Measurements from ENCODE around the gene HNRNPA2B1. TPM values are rescaled to one million over a fixed set of nuclear protein-coding genes. Genes with fewer than 3 reads are reported as not detected.

HNRNPA2B1 gene
- total RNA-seq, 2 donors from 2014 or later = 913 to 1,007 TPM

DNA sequence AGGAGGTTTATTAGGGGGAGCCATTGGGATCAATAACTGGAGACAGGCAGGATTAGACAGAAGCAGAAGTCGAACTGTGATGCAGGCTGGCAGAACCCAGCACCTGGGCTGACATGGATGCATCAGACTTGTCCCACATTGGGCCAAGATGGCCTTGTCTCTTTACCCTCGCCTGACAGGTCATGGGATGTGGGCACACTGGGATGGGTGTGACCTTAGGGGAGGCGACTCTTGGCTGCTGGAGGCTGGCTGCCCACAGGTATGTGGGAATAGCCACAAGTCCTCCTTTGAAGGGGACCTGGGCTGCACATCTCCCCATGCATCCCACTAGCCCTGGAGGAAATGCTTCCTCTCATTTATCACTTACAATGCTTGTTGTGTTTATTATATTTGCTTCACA lies 31.3 kb downstream of the HNRNPA2B1 start:
- Mint-ChIP-seq H3K27ac (no peak overlapping the region), H3K4me1 (peaks cover 27% of the 10 kb centered on the region), H3K36me3 (ENCODE audit: low read depth) (peaks cover 24% of the 10 kb centered on the region), H3K9me3 (peaks cover 14% of the 10 kb centered on the region), H3K4me3 (no peak overlapping the region), H3K27me3 (ENCODE audit: insufficient read depth) (no peaks in the 10 kb centered on the region)
- 77 to 88% methylated on average over 2 to 3 of the region's 3 CpGs for WGBS, 2 experiments (ENCODE audit: insufficient coverage in 1 of 2, insufficient read length in 1 of 2)
- no peak for DNase-seq
- Histone ChIP-seq H3K9ac (ENCODE audit: extremely low read depth, low read length, poor library complexity, severe bottlenecking) (no peak overlapping the region), H3K27me3 (ENCODE audit: control insufficient read depth, insufficient read depth, low read length, poor library complexity, severe bottlenecking) (no peaks in the 10 kb centered on the region), H3K4me3 (ENCODE audit: low read length) (no peak overlapping the region), H3K27ac (ENCODE audit: low read depth, low read length) (no peak overlapping the region), H3K9me3 (ENCODE audit: control insufficient read depth, low read length) (peaks cover 12% of the 10 kb centered on the region), H3K4me1 (ENCODE audit: control insufficient read depth, insufficient read depth, low read length) (no peaks in the 10 kb centered on the region), H3K36me3 (ENCODE audit: control insufficient read depth, insufficient read depth, low read length) (peaks cover 12% of the 10 kb centered on the region)
- TF ChIP-seq, protein P1, sequence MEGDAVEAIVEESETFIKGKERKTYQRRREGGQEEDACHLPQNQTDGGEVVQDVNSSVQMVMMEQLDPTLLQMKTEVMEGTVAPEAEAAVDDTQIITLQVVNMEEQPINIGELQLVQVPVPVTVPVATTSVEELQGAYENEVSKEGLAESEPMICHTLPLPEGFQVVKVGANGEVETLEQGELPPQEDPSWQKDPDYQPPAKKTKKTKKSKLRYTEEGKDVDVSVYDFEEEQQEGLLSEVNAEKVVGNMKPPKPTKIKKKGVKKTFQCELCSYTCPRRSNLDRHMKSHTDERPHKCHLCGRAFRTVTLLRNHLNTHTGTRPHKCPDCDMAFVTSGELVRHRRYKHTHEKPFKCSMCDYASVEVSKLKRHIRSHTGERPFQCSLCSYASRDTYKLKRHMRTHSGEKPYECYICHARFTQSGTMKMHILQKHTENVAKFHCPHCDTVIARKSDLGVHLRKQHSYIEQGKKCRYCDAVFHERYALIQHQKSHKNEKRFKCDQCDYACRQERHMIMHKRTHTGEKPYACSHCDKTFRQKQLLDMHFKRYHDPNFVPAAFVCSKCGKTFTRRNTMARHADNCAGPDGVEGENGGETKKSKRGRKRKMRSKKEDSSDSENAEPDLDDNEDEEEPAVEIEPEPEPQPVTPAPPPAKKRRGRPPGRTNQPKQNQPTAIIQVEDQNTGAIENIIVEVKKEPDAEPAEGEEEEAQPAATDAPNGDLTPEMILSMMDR (conservative IDR thresholded peaks at IDR 0.05) = no peak

DNA sequence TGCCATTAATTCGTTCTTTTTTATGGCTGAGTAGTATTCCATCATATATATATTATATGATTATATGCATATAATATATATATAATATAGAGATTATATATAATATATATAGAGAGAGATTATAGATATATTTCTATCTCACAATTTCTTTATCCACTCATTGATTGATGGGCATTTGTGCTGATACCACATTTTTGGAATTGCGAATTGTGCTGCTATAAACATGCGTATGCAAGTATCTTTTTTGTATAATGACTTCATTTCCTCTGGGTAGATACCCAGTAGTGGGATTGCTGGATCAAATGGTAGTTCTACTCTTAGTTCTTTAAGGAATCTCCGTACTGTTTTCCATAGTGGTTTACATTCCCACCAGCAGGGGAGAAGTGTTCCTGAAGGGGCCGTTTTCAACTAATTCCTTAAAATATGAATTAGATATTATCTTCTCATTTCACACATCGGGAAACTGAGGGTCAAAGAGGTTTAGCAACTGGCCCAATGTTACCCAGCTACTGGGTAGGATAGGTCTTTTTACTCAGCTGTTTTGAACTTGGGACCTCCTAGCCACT lies 32.0 kb downstream of the HNRNPA2B1 start:
- WGBS, 2 experiments (ENCODE audit: insufficient coverage in 1 of 2, insufficient read length in 1 of 2) = 80 to 85% methylated on average over 1 to 5 of the region's 6 CpGs
- Histone ChIP-seq H3K9ac (ENCODE audit: extremely low read depth, low read length, poor library complexity, severe bottlenecking) (no peak overlapping the region), H3K27ac (ENCODE audit: low read depth, low read length) (no peak overlapping the region), H3K4me1 (ENCODE audit: control insufficient read depth, insufficient read depth, low read length) (no peaks in the 10 kb centered on the region), H3K9me3 (ENCODE audit: control insufficient read depth, low read length) (peaks cover 12% of the 10 kb centered on the region), H3K36me3 (ENCODE audit: control insufficient read depth, insufficient read depth, low read length) (peaks cover 12% of the 10 kb centered on the region), H3K4me3 (ENCODE audit: low read length) (no peak overlapping the region), H3K27me3 (ENCODE audit: control insufficient read depth, insufficient read depth, low read length, poor library complexity, severe bottlenecking) (no peaks in the 10 kb centered on the region)
- no peak overlapping the region for H3K27ac Mint-ChIP-seq
- H3K4me3 Mint-ChIP-seq = no peak overlapping the region
- peaks cover 21% of the 10 kb centered on the region for H3K4me1 Mint-ChIP-seq
- H3K27me3 Mint-ChIP-seq (ENCODE audit: insufficient read depth) = no peaks in the 10 kb centered on the region
- DNase-seq = no peak
- TF ChIP-seq, protein P1 (conservative IDR thresholded peaks at IDR 0.05) = peak; percentile 66
- peaks cover 19% of the 10 kb centered on the region for H3K36me3 Mint-ChIP-seq (ENCODE audit: low read depth)
- peaks cover 14% of the 10 kb centered on the region for H3K9me3 Mint-ChIP-seq

DNA sequence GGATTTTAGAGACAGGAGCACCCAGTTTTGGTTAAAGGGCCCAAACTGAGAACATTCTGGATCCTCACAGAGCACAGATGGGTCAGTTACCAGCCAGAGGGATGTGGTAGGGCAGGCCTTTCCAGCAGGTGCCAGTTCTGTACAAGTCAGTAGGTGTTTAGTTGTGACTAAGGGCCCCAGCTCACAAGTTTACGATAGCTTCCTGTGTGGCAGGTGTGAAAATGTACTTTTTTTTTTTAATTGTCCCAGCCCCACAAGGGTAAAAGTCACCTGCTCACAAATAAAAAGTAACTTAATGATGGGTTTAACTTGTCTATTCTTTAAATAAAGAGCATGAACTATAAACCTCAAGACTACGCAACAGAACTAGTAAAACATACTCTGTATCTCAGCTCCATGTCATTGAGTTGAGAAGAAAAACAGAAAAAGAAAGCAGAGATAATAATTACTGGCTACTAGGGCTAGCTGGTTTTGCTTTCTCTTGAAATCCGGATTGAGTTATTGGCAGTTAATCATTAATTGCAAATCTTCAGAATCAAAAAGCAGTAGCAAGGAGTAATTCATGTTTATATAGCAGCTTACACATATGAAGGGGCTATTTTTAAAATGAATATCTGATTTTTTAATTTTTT lies 33.1 kb downstream of the HNRNPA2B1 start:
- no peak overlapping the region for H3K4me3 Mint-ChIP-seq
- 93 to 96% methylated on average over 2 to 3 of the region's 3 CpGs for WGBS, 2 experiments (ENCODE audit: insufficient coverage in 1 of 2, insufficient read length in 1 of 2)
- DNase-seq = no peak
- H3K27me3 Mint-ChIP-seq (ENCODE audit: insufficient read depth) = no peaks in the 10 kb centered on the region
- Histone ChIP-seq H3K4me1 (ENCODE audit: control insufficient read depth, insufficient read depth, low read length) (no peaks in the 10 kb centered on the region), H3K4me3 (ENCODE audit: low read length) (no peak overlapping the region), H3K36me3 (ENCODE audit: control insufficient read depth, insufficient read depth, low read length) (peaks cover 12% of the 10 kb centered on the region), H3K27me3 (ENCODE audit: control insufficient read depth, insufficient read depth, low read length, poor library complexity, severe bottlenecking) (no peaks in the 10 kb centered on the region), H3K27ac (ENCODE audit: low read depth, low read length) (no peak overlapping the region), H3K9ac (ENCODE audit: extremely low read depth, low read length, poor library complexity, severe bottlenecking) (no peak overlapping the region), H3K9me3 (ENCODE audit: control insufficient read depth, low read length) (peaks cover 10% of the 10 kb centered on the region)
- peak overlapping the region; percentile 56 for H3K27ac Mint-ChIP-seq
- TF ChIP-seq, protein P1 (conservative IDR thresholded peaks at IDR 0.05) = no peak
- H3K4me1 Mint-ChIP-seq = peaks cover 21% of the 10 kb centered on the region
- peaks cover 17% of the 10 kb centered on the region for H3K36me3 Mint-ChIP-seq (ENCODE audit: low read depth)
- peaks cover 14% of the 10 kb centered on the region for H3K9me3 Mint-ChIP-seq

Data from endodermal cell (in vitro differentiated cells).